Mesothelial cell of epicardium (in vitro differentiated cells): ENCODE results near the gene TFDP2. TPM values are rescaled to one million over a fixed set of nuclear protein-coding genes. Genes with fewer than 3 reads are reported as not detected.
A peak's percentile ranks its signal among the peaks of the same experiment; 100 is the strongest.

Experiments used
- DNase-seq, 2 experiments: peaks; one replicate each; pipeline ENCODE4 v3.0.0; 2021; ENCODE audit warnings: low spot score in 2 of 2; ENCODE audit not compliant: unreplicated experiment in 2 of 2
- H3K27ac Mint-ChIP-seq: 2 replicates; pipeline ENCODE4 v1.8.0; 2021; ENCODE audit warnings: mixed read lengths
- H3K27me3 Mint-ChIP-seq: 2 replicates; pipeline ENCODE4 v1.8.0; 2021; ENCODE audit warnings: low read depth, mixed read lengths
- H3K36me3 Mint-ChIP-seq: 2 replicates; pipeline ENCODE4 v1.8.0; 2021; ENCODE audit warnings: mixed read lengths
- H3K4me1 Mint-ChIP-seq: 2 replicates; pipeline ENCODE4 v1.8.0; 2021; ENCODE audit warnings: mixed read lengths
- H3K4me3 Mint-ChIP-seq: 2 replicates; pipeline ENCODE4 v1.8.0; 2021; ENCODE audit warnings: mild to moderate bottlenecking, moderate library complexity, mixed read lengths
- H3K9me3 Mint-ChIP-seq: 2 replicates; pipeline ENCODE4 v1.8.0; 2021; ENCODE audit warnings: mixed read lengths
- CTCF ChIP-seq: fragments of 200-600 bp; sonication (generic); IDR thresholded peaks from one replicate; pipeline ENCODE4 v1.5.0; 2021; ENCODE audit warnings: antibody characterized with exemption; ENCODE audit not compliant: unreplicated experiment
- total RNA-seq: library from RNA; stranded (reverse); gene quantifications from 3 replicates; pipeline ENCODE4 v1.2.1, GENCODE V29; 2021

TFDP2 gene
- total RNA-seq, 1 donor from 2014 or later: 109 TPM

GRCh38 chr3:141969711-141970110 is 179.6 kb downstream of the TFDP2 start:
- no peak for DNase-seq
- TF ChIP-seq CTCF: no peak
- Mint-ChIP-seq H3K27ac (no peak overlapping the region), H3K9me3 (no peaks in the 10 kb centered on the region), H3K4me1 (peaks cover 13% of the 10 kb centered on the region), H3K4me3 (no peak overlapping the region), H3K36me3 (peaks cover 30% of the 10 kb centered on the region), H3K27me3 (no peaks in the 10 kb centered on the region)

- no peaks in the 10 kb centered on the region for H3K27me3 Mint-ChIP-seq
- no peak for TF ChIP-seq CTCF
- H3K27ac Mint-ChIP-seq: peak overlapping the region; percentile 25
- H3K4me3 Mint-ChIP-seq: no peak overlapping the region
- H3K4me1 Mint-ChIP-seq: peaks cover 5% of the 10 kb centered on the region
- no peak for DNase-seq
- peaks cover 37% of the 10 kb centered on the region for H3K36me3 Mint-ChIP-seq
- H3K9me3 Mint-ChIP-seq: no peaks in the 10 kb centered on the region
These were observed 183.9 kb downstream of the TFDP2 start for GRCh38 chr3:141965471-141965870.

- Mint-ChIP-seq H3K27ac (no peak overlapping the region), H3K9me3 (no peaks in the 10 kb centered on the region), H3K36me3 (peaks cover 34% of the 10 kb centered on the region), H3K27me3 (no peaks in the 10 kb centered on the region), H3K4me3 (no peak overlapping the region), H3K4me1 (peaks cover 8% of the 10 kb centered on the region)
- no peak for DNase-seq
- no peak for TF ChIP-seq CTCF
These were observed 186.0 kb downstream of the TFDP2 start for GRCh38 chr3:141963301-141963700.

- peak overlapping the region; percentile 56 for H3K27ac Mint-ChIP-seq
- peaks cover 3% of the 10 kb centered on the region for H3K4me1 Mint-ChIP-seq
- H3K9me3 Mint-ChIP-seq: no peaks in the 10 kb centered on the region
- peaks cover 46% of the 10 kb centered on the region for H3K36me3 Mint-ChIP-seq
- DNase-seq: no peak
- H3K4me3 Mint-ChIP-seq: no peak overlapping the region
- TF ChIP-seq CTCF: no peak
- H3K27me3 Mint-ChIP-seq: no peaks in the 10 kb centered on the region
These were observed 188.6 kb downstream of the TFDP2 start for GRCh38 chr3:141960731-141961130.

- no peak for DNase-seq
- Mint-ChIP-seq H3K9me3 (no peaks in the 10 kb centered on the region), H3K4me1 (peaks cover 9% of the 10 kb centered on the region), H3K36me3 (peaks cover 45% of the 10 kb centered on the region), H3K4me3 (no peak overlapping the region), H3K27me3 (no peaks in the 10 kb centered on the region), H3K27ac (peak overlapping the region; percentile 78)
- TF ChIP-seq CTCF: no peak
These were observed 189.5 kb downstream of the TFDP2 start for GRCh38 chr3:141959589-141960554.
